NCI-H1436 treated with DMSO at 0.1 percent for 48 hours (cell line): Measurements from ENCODE around the gene THSD7A.

Source experiments
- DNase-seq: peaks from one replicate; lab custom pipeline; 2025; lab: John Stamatoyannopoulos, UW

Gene THSD7A

GRCh38 chr7:11330208-11330607, 501.8 kb downstream of the THSD7A start:
- DNase-seq = no peak

GRCh38 chr7:11329626-11330025, 502.4 kb downstream of the THSD7A start:
- no peak for DNase-seq

- DNase-seq = no peak
These were observed 503.7 kb downstream of the THSD7A start for GRCh38 chr7:11328309-11328708.

GRCh38 chr7:11327633-11328032, 504.4 kb downstream of the THSD7A start:
- DNase-seq = no peak
